ENCODE measurements around the gene RIMBP3B.
"Not testable (repeated sequence)": the region's sequence is repeated elsewhere in the genome, so short reads cannot be mapped to it uniquely, and the experiment has no call there.

The RIMBP3B gene

DNA sequence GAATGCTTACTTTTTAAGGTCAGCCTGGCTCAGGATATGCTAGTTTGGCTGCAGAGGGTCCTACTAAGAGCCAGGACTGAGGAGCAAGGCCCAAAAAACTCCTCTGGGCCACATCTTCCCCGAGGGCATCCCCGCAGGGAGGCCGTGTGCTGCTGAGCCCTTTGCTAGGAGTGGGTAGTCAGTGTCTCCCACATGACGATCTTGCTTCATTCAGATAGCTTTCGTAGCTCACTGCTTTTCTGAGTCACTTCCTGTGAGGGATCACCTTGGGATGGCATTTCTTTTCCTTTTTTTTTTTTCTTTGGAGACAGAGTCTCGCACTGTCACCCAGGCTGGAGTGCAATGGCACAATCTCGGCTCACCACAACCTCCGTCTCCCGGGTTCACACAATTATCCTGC, 6.5 kb downstream of the RIMBP3B start:
- H3K4me3 Mint-ChIP-seq; H3K27me3 Mint-ChIP-seq; intact Hi-C loops (cut with micrococcal nuclease); H3K36me3 Mint-ChIP-seq (ENCODE audit: low read depth); H3K9me3 Mint-ChIP-seq; H3K27ac Mint-ChIP-seq; H3K4me1 Mint-ChIP-seq (ENCODE audit: low read depth): not testable (repeated sequence)

DNA sequence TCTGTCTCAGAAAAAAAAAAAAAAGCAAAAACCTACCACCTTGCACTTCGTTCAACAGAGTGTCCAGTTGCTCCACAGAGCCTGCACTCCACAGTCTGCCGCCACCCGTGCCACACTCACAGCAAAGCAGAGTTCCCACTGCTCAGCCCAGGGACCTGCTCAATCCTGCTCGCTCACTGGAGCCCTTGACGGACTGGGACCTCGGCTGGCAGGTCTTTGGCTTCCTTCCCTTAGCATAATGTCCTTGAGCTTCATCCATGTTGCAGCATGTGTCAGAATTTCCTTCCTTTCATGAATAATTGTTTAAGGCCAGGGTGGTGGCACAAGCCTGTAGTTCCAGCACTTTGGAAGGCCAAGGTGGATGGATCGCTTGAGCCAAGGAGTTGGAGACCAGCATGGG, 11.1 kb downstream of the RIMBP3B start:
- H3K27ac Mint-ChIP-seq; H3K36me3 Mint-ChIP-seq (ENCODE audit: low read depth); intact Hi-C loops (cut with micrococcal nuclease); H3K4me3 Mint-ChIP-seq; H3K27me3 Mint-ChIP-seq; H3K9me3 Mint-ChIP-seq; H3K4me1 Mint-ChIP-seq (ENCODE audit: low read depth): not testable (repeated sequence)

DNA sequence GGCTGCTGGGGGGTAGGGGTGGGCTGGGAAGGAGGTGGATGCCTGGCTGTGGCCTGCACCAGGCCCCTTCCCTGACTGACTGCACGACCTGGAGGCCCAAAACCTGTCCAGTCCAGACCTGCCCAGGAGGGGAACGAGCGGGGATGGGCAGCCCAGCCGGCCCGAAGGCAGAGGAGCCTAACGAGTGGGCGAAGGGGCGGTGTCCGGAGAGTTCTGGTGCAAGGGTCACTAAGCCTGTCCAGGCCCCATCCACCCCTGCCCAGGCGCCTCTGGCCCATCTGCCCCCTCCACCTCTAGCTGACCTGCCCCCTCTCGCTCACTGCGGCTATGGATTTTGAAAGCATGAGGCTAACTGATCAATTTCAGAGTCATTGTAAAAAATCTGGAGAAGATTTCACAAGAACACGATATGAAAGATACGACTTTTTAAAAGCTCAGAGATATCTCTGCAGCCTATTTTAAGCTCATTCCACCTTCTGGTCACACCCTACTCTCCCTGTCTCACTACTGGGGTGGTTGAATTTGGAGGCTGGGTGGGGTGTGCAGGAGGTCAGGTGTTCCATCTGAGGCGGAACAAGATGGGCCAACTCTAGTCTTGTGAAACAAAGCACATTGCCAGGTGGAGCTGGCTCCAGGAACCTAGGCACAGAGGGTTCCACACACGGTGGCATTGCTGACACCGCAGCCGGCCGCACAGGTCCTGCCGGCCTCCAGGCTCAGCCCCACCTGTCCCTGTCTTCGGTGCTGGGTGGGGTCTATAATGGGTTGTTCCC, 17.8 kb downstream of the RIMBP3B start:
- H3K9me3 Mint-ChIP-seq; H3K36me3 Mint-ChIP-seq (ENCODE audit: low read depth); H3K4me1 Mint-ChIP-seq (ENCODE audit: low read depth); H3K27me3 Mint-ChIP-seq; H3K27ac Mint-ChIP-seq; H3K4me3 Mint-ChIP-seq; intact Hi-C loops (cut with micrococcal nuclease): not testable (repeated sequence)

DNA sequence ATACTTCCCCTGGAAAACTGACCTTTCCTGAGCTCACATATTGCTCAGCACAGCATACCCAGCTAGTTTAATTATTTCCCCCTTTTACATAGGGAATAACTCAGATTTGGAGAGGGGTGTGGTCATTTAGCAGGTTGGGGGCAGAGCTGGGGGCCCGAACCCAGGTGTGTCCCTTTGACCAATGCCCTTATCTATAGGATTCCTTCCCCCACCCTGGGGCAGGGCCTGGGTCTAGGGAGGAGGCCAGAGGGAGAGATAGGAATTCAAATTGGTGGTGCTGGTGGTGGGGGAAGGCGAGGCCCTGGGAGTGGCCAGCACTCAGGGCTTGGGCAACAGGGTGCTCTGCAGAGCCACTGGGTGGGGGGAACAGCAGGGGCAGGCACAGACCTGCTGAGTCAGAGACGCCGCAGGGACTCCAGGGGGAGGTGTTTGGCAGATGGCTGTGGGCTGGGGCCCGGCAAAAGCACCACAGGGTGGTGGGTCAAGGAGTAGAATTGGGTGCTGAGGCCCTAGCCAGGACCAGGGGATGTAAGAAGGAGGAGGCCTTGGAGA, 19.3 kb downstream of the RIMBP3B start:
- intact Hi-C loops (cut with micrococcal nuclease); H3K4me3 Mint-ChIP-seq; H3K27me3 Mint-ChIP-seq; H3K36me3 Mint-ChIP-seq (ENCODE audit: low read depth); H3K27ac Mint-ChIP-seq; H3K4me1 Mint-ChIP-seq (ENCODE audit: low read depth); H3K9me3 Mint-ChIP-seq: not testable (repeated sequence)

DNA sequence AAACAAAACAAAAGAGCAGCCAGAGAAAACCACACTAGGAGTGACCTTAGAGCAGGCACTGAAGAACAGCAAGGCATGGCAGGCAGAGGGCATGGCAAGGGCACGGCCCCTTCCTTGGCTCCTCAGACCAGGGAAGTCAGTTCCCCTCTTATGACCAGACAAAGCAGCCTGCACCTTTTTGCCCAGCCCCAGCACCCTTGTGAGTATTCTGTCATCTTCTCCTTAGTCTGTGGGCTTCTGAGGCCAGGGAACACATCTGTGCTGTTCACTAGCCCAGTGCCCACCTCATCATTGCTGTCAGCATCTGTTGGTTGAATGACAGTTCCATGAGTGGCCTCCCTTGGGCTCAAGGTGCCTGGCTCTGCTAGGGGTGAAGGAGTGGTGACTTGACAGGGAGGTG, 23.6 kb downstream of the RIMBP3B start:
- intact Hi-C loops (cut with micrococcal nuclease); H3K27me3 Mint-ChIP-seq; H3K36me3 Mint-ChIP-seq (ENCODE audit: low read depth); H3K4me1 Mint-ChIP-seq (ENCODE audit: low read depth); H3K9me3 Mint-ChIP-seq; H3K27ac Mint-ChIP-seq; H3K4me3 Mint-ChIP-seq: not testable (repeated sequence)

DNA sequence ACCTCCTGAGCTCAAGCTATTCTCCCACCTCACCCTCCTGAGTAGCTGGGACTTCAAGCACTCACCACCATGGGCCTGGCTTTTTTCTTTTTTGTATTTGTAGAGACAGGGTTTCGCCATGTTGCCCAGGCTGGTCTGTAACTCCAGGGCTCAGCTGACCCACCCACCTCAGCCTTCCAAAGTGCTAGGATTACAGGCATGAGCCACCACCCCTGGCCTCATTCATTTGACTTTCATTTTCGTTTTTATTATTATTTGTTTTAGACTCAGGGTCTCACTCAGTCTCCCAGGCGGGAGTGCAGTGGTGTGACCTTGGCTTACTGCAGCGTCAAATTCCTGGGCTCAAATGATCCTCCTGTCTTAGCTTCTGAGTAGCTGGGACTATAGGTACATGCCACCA, 24.2 kb downstream of the RIMBP3B start:
- H3K27me3 Mint-ChIP-seq; H3K27ac Mint-ChIP-seq; H3K4me1 Mint-ChIP-seq (ENCODE audit: low read depth); intact Hi-C loops (cut with micrococcal nuclease); H3K9me3 Mint-ChIP-seq; H3K4me3 Mint-ChIP-seq; H3K36me3 Mint-ChIP-seq (ENCODE audit: low read depth): not testable (repeated sequence)

DNA sequence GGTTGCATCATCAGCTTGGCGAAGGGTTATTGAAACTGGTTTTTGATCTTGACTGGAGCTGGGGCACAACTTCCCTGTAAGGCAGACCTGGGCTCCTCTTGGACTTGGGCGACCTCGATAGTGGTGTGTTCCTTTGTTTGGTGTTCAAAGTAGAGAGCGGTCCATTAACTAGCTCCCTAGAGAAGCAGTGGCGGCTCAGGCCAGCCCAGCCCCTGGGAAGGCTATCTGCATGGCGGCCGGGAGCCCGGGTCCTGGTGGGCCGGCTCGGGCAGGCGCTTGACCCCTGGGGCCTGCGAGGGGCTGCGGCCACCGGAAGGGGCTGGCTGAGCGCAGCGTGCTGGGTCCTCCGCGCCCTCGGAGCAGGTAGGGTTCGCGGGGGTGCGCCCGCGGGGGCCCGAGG, 32.8 kb downstream of the RIMBP3B start:
- H3K4me1 Mint-ChIP-seq (ENCODE audit: low read depth); H3K4me3 Mint-ChIP-seq; H3K27ac Mint-ChIP-seq; intact Hi-C loops (cut with micrococcal nuclease); H3K27me3 Mint-ChIP-seq; H3K36me3 Mint-ChIP-seq (ENCODE audit: low read depth); H3K9me3 Mint-ChIP-seq: not testable (repeated sequence)

DNA sequence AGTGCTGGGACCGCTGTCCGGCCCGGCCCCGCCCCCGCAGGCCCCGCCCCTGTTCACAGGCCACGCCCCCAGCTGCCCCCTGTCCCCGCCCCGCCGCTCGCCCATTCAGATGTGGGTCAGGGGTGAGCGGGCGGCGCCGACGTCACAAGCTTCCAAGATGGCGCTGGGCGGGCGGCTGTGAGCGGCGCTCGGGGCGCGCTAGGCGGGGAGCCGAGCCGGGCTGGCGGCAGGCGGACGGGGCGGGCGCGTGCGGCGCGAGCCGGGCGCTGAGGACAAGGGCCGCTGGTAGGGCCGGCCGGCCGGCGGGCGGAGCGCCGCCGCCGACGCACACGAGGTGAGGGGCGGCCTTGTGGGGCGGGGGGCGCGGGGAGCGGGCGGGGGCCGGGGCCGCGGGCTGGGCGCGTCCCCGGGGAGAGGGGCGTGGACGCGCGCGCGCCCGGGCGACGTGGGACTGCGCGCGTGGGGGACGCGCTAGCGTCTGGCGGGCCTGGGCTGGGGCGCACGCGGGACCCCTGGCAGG, 33.7 kb downstream of the RIMBP3B start, which contains the start of gene HIC2:
HIC2 (plus strand) TSS at position 145 of the 520 bp plus-strand sequence. CDS start 25,461 bp downstream, outside the sequence.
- H3K4me1 Mint-ChIP-seq (ENCODE audit: low read depth); H3K4me3 Mint-ChIP-seq; H3K36me3 Mint-ChIP-seq (ENCODE audit: low read depth); H3K9me3 Mint-ChIP-seq; H3K27me3 Mint-ChIP-seq; intact Hi-C loops (cut with micrococcal nuclease); H3K27ac Mint-ChIP-seq: not testable (repeated sequence)

DNA sequence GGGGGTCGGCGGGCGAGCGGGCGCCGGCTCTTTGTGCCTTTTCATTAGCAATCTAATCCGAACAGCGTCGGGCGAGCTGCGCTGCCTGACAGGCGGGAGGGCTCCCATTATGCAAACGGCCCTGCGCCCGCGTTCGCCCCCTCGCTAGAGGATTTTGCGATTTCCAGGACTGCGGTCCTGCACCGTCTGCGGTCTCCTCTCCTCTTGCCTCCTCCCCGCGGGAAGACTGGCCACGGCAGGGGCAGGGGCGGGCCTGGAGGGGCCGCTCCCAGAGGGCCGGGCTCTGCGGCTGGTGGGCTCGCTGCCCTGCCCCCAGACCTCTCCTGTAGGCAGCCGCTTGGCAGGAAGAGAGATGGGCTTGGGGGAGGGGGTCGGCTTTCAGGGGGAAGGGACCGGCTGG, 34.3 kb downstream of the RIMBP3B start:
- H3K4me1 Mint-ChIP-seq (ENCODE audit: low read depth); H3K36me3 Mint-ChIP-seq (ENCODE audit: low read depth); intact Hi-C loops (cut with micrococcal nuclease); H3K27me3 Mint-ChIP-seq; H3K9me3 Mint-ChIP-seq; H3K4me3 Mint-ChIP-seq; H3K27ac Mint-ChIP-seq: not testable (repeated sequence)

DNA sequence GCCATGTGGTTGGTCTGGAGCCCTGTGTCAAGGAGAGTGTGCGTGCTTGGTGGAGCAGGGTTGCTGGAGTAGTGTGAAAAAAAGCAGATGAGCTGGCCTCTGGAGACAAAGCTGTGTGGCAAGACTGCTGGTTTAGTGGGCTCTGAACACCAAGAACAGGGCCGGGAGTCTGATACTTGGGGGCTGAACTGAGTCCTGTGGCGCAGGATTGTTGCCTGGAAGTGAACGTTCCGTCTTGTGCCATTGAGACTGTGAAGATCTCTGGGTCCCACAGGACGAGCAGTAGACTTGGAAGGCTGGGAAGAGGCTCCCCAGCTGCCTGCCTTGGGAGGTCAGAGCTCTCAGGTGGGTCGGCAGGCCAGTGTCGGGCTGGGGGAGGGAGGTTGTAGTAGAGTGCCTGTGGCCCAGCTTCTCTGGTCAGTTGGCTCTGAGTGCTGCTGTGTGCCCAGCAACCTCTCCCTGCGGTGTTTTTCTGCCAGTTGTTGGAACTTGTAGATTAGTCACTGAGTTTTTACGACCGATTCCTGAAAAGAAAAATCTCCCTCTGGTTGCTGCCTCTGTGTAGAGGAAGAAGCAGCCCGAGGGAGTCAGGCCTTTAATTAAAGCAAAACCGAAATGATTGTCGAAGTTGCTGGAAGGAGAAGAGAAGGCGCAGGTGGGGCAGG, 35.6 kb downstream of the RIMBP3B start:
- H3K4me1 Mint-ChIP-seq (ENCODE audit: low read depth); H3K36me3 Mint-ChIP-seq (ENCODE audit: low read depth); intact Hi-C loops (cut with micrococcal nuclease); H3K27me3 Mint-ChIP-seq; H3K4me3 Mint-ChIP-seq; H3K27ac Mint-ChIP-seq; H3K9me3 Mint-ChIP-seq: not testable (repeated sequence)

DNA sequence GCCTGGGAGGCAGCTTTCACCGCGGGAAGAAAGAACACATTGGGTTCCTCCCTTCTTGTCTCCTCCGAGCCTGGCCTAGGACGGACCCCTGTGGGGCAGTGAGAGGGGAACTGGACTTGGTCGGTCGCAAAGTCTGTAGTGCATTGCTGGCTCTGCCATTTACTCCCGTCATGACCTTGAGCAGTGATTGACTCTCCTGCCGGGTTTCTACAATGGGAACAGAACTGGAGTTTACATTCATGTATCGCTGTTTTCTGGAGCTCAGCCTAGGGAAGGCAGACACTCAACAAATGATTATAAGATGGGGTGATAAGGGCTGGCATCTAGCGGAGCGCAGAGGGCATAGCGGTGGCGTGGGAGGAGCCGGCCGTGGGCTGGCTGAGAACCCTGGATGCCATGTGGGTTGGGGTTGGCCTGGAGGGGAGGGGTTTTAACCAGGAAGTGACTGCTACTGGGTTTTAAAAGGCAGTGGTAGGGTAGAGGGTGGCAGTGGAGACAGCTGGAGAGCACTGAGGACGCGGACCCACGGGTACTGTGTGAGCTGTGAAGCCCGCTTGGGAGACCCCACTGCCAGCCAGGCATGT, 36.7 kb downstream of the RIMBP3B start:
- intact Hi-C loops (cut with micrococcal nuclease); H3K4me1 Mint-ChIP-seq (ENCODE audit: low read depth); H3K4me3 Mint-ChIP-seq; H3K36me3 Mint-ChIP-seq (ENCODE audit: low read depth); H3K27me3 Mint-ChIP-seq; H3K27ac Mint-ChIP-seq; H3K9me3 Mint-ChIP-seq: not testable (repeated sequence)

DNA sequence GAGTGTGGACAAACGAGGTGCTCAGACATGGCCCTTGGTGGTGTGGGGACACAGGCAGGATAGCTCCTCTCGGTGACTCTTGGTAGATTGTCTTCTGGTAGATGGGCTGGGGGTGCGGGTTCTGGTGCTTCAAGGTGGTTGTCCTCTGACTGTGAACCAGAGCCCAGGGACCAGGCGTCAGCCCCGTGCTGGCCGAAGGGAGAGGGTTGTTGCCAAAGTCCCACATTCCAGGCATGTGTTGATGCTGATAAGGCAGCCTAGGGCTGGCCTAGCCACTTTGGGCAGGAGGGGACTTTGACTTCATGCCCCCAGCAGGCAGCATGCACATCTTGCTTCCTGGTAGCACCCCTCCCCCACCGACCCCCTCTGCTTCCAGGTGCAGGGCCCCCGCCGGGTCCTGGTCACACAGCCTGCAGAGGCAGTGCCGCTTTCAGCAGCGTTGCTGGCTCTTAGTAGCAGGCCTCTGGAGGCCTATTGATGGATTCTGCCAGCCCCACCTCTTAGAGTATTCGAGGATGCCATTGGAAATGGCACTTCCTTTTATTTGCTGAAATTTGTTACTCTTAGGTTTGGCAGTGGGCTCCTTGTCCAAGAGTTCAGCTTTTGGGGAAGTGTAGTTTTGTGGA, 40.6 kb downstream of the RIMBP3B start:
- H3K27me3 Mint-ChIP-seq; H3K4me1 Mint-ChIP-seq (ENCODE audit: low read depth); H3K27ac Mint-ChIP-seq; H3K4me3 Mint-ChIP-seq; intact Hi-C loops (cut with micrococcal nuclease); H3K9me3 Mint-ChIP-seq; H3K36me3 Mint-ChIP-seq (ENCODE audit: low read depth): not testable (repeated sequence)

DNA sequence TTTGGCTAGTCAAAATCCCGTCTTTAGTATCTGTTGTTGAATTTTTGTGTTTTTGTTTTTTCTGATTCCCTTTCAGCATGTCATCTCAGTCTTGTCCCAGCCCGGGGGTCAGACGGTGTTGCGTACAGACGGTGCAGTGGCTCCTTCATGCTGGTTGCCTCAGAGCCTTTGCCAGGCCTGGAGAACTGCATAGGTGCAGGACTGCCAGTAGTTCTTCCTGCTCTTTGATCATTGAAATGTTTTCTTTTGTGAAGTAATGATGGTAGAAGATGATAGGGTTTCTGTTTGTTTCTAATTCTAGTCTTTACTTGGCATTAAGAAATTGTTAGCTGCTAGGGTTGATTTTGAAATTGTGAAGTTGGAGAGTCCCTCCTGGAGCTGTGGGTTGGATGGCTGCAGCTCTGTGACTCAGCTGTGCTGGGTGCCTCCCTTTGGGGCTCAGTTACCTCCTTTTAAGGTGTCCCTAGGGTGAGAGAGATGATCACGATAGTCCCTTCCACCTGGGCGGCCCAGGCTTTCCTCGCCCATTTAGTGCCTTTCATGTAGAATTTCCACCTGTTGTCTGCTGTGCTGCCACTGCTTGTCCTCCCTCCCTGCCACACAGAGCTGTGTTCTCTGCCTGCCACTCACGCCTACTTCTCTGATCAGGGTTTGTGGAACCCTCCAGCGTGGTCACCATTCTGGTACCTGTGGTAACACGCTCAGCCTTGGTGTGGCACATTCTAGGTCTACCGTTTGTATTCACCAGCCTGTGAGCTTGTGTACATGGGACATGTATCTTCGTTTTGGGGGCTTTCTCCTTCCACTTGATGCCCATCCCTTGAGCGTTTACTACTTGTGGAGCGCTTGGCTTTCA, 51.1 kb downstream of the RIMBP3B start:
- H3K27me3 Mint-ChIP-seq; H3K4me3 Mint-ChIP-seq; H3K4me1 Mint-ChIP-seq (ENCODE audit: low read depth); H3K9me3 Mint-ChIP-seq; H3K27ac Mint-ChIP-seq; intact Hi-C loops (cut with micrococcal nuclease); H3K36me3 Mint-ChIP-seq (ENCODE audit: low read depth): not testable (repeated sequence)

Measured in dendritic cell treated with granulocyte-macrophage colony-stimulating factor and Interleukin-4, amounts not matched to agents 40 ng/mL and 50 ng/mL, for 4 days (primary cell).